IPS-NIHi7 (cell line): ENCODE data around the gene TSHZ2.
"Not testable (repeated sequence)": the region's sequence is repeated elsewhere in the genome, so short reads cannot be mapped to it uniquely, and the experiment has no call there.

Experiments used
- DNase-seq: peaks from one replicate; pipeline ENCODE4 v3.0.0; 2012; ENCODE audit warnings: mixed read lengths; ENCODE audit errors: extremely low spot score

The TSHZ2 gene

DNA sequence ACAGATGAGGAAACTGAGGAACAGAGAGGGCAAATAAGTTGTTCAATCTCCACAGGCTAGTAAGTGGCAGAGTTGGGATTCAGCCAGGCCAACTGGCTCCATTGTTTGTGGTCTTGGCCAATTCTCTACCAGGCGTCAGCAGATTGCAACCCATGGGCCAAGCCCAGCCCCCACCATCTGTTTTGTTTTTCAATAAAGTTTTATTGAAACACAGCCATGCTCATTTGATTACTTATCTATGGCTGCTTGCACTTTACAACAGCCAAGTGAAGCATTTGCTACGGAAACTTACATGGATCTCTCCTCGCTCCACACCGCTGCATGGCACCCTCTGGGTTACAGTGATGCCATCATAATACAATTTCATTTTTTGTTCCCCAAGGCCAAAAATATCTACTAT, 530.7 kb downstream of the TSHZ2 start:
- DNase-seq = no peak

DNA sequence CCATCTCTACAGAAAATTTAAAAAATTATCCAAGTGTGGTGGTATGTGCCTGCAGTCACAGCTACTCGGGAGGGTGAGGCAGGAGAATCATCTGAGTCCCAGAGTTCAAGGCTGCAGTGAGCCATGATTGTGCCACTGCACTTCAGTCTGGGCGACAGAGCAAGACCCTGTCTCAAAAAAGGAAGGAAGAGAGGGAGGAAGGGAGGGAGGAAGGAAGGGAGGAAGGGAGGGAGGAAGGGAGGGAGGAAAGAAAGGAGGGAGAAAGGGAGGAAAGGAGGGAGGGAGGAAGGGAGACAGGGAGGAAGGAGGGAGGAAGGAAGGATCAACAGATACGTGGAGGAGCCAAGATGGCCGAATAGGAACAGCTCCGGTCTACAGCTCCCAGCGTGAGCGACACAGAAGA, 531.4 kb downstream of the TSHZ2 start:
- no peak for DNase-seq

DNA sequence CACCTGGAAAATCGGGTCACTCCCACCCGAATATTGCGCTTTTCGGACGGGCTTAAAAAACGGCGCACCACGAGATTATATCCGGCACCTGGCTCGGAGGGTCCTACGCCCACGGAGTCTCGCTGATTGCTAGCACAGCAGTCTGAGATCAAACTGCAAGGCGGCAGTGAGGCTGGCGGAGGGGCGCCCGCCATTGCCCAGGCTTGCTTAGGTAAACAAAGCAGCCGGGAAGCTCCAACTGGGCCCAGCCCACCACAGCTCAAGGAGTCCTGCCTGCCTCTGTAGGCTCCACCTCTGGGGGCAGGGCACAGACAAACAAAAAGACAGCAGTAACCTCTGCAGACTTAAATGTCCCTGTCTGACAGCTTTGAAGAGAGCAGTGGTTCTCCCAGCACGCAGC, 531.9 kb downstream of the TSHZ2 start:
- not testable (repeated sequence) for DNase-seq

DNA sequence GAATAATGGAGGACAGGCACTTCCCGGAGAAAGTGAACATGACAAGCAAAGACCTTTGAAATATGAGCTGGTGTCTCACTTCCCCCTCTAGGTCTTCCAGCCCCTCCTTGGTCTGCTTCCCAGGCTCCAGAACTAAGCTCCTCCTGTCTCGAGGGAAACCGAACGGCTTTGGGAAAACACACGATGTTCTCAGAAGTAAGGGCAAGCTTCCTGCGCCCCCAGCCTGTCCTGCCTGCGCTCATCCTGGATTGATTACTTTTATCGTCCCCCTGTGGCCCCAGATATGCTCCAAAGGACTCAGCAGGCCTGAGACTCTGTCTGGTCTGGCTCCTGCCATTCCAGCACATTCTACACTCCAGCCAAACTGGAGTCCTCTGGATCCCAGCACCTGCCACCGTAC, 538.1 kb downstream of the TSHZ2 start:
- DNase-seq = no peak

DNA sequence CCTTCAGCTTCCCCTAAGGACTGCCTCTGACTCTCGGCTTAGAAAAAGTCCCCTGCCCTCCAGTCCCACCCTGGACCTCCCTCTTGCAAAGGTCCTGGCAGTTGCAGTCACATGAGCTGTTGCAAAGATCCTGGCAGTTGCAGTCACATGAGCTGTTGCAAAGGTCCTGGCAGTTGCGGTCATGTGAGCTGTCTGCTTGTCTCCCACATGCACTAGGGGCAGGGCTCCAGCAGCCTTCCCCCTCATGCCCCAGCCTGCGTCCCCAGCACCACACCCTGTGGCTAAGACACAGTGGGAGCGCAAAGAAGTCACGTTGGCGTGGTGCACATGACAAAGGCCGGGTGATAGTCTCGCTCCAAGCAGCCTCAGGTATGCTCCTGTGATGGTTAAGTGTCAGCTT, 538.5 kb downstream of the TSHZ2 start:
- DNase-seq = no peak

DNA sequence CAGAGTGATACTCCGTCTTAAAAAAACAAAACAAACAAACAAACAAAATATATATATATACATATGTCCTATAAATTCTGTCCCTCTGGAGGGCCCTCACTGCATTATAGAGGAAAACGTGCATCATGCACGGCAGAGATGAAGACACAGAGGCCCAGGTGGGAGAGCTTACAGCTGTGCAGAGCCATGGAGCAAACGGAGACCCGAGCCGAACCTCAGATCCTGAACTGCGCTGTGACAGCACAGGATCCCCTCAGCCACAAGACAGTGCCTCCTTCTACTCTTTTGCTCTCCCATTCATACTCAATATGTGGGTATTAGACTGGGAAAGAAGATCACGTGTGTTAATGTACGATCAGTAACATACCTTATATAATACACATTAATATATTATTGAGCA, 539.9 kb downstream of the TSHZ2 start:
- no peak for DNase-seq

DNA sequence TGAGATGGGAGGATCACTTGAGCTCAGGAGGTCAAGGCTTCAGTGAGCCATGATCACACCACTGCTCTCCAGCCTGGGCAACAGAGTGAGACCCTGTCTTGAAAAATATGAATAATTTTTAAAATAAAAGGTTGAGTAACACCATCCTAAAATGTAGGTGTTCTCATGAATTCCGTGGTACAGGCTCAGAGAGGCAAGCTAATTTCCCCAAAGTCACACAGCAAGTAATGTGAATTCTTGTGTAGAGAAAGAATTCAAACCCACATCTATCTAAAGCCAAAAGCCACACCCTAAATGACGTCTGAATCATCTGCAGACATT, 541.0 kb downstream of the TSHZ2 start:
- no peak for DNase-seq

DNA sequence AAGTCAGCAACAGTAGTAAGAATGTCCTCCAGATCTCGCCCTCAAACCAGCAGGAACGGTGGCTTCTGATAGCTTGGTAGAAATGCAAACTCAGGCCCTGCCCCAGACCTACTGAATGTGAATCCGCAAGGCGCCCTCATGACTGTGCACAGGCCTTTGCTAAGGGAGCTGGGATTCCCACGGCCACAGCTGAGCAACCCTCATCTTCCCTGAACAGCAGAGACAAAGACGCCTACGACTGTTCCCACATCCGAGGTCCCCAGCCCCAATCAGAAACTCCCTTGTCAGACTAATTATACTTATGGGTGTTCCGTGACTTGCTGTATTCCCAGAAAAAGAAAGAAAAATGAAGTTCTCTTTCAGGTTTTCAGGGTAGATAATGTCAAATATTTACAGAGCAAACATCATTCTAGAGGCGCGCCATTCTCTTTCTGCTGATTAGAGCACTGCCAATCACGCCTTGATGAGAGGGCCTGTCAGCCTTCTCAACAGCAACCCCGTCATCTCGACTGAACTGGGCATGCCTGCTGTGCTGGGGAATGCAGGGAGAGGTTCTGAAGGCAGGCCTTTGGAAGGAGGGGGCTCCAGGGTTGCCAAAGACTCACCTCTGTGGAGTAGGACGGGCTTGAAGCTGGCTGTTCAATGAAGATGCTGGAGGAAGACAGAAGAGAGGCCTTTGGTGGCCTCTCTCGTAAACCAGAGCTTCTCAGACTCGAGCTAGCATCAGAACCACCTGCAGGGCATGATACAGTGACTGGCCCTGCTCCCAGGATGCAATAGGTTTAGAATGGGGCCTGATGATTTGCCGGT, 541.5 kb downstream of the TSHZ2 start:
- no peak for DNase-seq

DNA sequence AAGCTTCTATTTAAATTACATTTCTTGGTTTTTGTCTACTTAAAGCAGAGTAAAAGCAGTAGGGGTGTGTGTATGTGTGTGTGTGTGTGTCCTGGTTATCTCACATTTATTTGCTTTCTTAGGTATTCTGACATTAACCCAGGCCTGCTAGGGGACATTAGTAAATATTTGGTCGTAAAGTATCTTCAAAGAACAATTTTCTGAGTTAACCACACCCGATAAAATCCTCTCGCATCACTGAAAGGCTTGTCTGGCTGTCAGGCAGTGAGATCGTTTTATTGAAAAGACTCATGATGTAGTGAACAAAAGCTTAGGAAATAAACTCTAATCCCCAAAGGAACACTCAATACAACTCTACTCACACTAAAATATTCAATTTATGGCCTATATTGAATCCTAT, 543.6 kb downstream of the TSHZ2 start:
- DNase-seq = no peak

DNA sequence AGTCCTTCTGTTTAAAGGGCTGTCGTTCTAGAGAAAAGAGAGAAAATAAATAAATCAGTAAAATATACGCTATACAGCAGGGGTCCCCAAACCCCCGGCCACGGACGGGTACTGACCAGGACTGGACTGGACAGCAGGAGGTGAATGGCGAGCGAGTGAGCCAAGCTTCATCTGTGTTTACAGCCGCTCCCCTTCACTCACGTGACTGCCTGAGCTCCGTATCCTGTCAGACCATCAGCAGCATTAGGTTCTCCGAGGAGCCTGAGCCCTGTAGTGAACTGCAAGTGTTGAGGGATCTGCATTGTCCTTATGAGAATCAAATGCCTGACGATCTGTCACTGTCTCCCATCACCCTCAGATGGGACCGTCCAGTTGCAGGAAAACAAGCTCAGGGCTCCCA, 545.0 kb downstream of the TSHZ2 start:
- DNase-seq = no peak

DNA sequence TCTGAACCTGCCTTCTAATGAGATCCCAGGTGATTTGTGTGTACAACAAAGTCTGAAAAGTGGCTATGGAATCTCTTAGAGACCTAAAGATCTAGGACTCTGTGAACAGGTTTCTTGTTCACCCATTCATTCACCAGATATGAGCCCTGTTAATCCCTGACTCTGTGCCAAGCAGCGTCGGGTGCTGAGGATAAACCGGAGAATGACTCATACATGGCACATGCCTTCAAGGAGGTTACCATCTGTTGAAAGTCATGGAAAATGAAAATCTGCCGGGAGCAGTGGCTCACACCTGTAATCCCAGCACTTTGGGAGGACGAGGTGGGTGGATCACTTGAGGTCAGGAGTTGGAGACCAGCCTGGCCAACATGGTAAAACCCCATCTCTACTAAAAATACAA, 549.3 kb downstream of the TSHZ2 start:
- not testable (repeated sequence) for DNase-seq

DNA sequence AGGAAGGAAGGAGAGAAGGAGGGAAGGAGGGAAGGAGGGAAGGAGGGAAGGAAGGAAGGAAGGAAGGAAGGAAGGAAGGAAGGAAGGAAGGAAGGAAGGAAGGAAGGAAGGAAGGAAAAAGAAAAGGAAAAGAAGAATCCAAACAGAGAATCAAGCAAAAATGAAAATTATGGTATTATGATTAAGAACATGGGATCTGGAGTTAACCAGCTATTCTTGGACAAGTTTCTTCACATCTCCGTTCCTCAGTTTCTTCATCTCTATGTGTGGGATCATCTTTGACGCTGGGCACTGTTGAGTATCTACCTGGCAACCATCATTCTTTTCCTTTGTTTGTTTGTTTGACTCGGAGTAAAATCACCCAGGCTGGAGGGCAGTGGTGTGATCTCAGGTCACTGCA, 549.9 kb downstream of the TSHZ2 start:
- DNase-seq = no peak

DNA sequence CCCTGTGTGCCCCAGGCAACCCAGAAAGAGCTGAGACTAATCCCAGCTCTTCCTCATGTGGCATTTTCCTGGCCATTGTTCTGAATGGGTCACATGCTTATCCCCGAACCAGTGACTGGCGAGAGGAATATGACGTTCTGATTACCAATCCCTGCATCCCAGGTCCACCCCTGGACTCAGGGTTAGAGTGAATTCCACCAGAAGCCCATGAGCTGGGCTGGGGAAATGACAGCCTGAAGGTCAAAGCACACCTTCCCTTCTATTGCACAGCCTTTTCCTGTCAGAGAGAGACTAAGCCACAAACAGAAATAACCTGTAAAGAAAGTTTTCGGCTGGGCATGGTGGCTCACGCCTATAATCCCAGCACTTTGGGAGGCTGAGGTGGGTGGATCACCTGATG, 550.5 kb downstream of the TSHZ2 start:
- no peak for DNase-seq

DNA sequence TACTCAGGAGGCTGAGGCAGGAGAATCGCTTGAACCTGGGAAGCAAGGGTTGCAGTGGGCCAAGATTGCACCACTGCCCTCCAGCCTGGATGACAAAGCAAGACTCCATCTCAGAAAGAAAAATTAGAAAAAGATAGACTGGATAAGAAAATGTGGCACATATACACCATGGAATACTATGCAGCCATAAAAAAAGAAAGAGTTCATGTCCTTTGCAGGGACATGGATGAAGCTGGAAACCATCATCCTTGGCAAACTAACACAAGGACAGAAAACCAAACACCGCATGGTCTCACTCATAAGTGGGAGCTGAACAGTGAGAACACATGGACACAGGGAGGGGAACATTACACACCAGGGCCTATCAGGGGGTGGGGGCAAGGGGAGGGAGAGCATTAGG, 551.5 kb downstream of the TSHZ2 start:
- DNase-seq = not testable (repeated sequence)

DNA sequence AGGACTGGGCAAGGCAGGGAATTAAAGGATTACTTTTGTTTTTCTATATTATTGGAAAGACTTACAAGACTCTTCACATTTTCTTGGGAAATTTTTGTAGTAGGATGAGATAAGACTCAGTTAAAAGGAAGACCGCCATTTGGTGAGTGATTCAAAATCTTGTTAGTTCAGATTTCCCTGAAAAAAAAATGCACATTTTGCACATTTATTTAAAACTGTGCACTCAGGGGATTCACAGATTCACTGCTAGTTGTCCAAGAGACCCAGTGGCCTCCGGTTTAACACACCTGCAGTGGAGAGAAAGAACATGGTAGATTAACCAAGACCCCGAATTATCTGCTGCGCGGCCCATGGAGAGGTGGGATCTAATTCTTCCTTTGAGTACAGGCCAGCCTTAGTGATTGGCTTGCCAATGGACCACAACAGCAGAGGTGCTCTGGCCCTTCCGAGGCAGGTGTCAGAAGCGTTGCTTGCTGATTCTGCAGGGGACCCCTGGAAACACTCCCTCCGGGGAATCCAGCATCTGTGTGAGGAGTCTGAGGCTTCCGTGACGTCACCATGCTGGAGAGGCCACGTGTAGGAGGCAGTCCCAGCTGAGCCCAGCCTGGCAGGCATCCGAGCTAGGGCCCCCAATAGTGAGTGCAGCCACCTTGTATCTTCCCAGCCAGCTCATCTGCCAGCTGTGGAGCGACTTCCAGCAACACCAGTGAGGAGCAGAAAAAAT, 552.6 kb downstream of the TSHZ2 start:
- DNase-seq = no peak

DNA sequence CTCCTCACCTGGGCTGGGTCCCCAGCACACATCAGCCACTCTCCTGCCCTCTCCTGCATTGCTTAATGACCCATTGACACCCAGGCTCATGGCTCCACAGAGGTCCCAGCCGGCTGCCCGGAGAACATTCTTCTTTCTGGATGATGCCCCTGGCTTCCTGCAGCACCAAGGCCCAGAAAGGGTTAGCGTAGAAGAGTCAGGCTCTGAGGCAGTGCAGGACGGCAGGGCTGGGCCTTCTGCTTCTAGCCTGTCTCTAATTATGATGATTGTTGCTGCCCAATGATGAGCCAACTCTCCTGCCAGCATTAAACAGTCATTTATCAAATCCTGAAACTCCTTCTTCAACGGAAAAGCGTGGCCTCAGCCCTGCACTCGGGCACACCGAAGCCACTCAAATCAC, 555.0 kb downstream of the TSHZ2 start:
- no peak for DNase-seq

DNA sequence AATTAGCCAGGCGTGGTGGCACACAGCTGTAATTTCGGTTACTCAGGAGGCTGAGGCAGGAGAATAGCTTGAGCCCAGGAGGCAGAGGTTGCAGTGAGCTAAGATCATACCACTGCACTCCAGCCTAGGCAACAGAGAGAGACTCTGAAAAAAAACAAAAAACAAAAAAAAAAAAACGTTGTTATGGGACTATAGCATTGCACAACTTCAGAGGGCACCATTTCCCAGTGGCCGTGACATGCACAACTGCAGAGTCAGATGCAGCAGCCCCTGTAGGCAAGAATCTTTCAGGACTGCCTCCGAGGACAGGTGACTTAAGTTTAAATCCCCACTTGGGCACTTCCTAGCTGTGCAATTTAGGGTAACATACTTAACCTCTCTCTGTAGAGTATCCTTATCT, 557.5 kb downstream of the TSHZ2 start:
- DNase-seq = no peak

DNA sequence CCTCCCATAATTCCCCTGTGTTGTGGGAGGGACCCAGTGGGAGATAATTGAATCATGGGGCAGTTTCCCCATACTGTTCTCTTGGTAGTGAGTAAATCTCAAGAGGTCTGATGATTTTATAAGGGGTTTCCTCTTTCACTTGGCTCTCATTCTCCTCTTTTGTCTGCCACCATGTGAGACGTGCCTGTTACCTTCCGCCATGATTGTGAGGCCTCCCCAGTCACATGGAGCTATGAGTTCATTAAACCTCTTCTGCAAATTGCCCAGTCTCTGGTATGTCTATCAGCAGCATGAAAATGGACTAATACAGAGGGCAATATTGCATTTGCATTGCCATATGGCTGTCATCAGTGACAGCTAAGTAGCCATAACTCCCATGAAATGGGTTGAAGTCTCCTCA, 558.3 kb downstream of the TSHZ2 start:
- DNase-seq = no peak

DNA sequence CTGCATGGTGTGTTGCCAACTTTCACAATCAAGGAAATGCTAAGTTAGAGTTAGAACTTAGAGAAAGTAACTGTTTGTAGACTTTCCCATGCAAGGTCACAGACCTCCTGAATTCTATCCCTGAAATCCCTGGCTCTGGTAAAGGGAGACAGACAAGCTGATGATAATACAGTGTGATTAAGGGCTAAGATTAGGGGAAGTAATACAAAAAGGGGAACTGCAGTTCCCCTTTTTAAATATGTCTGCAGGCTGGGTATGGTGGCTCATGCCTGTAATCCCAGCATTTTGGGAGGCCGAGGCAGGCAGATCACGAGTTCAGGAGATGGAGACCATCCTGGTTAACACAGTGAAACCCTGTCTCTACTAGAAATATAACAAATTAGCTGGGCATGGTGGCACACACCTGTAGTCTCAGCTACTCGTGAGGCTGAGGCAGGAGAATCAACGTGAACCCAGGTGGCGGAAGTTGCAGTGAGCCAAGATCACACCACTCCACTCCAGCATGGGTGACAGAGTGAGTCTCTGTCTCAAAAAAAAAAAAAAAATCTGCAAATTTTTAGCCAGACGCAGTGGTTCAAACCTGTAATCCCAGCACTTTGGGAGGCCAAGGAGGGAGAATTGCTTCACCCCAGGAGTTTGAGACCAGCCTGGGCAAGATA, 560.6 kb downstream of the TSHZ2 start:
- not testable (repeated sequence) for DNase-seq

DNA sequence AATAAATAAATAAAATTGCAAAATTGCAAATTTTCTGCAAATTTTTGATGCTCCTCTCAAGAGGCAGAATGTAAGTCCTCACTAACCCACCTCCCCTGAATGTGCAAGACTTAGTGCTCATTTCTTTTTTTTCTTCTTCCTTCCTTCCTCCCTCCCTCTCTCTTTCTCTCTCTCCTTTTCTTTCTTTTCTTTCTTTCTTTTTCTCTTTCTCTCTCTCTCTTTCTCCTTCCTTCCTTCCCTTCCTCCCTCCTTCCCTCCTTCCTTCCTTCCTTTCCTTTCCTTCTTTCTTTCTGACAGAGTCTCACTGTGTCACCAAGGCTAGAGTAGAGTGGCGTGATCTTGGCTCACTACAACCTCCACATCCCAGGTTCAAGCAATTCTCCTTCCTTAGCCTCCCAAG, 561.3 kb downstream of the TSHZ2 start:
- no peak for DNase-seq

DNA sequence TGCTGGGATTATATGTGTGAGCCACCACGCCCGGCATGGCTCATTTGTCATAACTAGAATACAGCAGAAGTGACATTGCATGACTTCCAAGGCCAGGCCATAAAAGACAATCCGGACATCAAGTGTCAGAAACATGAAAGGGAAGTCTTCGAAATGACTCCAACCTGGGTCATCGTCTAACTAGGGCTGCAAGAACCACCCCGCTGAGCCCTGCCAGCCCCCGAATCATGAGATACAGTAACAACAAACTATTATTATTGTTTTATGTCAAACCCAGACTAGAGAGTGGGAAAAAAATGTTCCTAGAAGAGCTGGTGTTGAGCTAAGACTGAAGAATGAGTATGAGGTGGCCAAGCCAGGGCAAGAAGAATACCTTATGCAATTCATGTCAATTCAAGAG, 561.9 kb downstream of the TSHZ2 start:
- DNase-seq = no peak

DNA sequence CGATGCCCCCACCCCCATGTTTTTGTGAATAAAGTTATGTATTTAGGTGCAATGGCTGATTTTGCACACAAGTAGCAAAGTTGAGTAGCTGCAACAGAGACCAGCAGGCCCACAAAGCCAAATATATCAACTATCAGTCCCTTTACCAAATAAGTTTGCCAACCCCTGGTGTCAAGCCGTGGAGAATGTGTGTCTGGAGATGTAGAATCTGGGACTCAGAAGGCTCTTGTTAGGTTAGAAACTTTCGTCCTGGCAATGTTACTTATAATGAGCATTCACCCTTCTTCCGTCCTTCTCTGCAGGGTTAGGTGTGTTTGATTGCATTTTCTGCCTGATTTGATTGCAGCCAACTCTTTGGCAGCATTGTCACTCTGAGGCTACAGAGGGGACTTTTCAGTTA, 563.7 kb downstream of the TSHZ2 start:
- no peak for DNase-seq

DNA sequence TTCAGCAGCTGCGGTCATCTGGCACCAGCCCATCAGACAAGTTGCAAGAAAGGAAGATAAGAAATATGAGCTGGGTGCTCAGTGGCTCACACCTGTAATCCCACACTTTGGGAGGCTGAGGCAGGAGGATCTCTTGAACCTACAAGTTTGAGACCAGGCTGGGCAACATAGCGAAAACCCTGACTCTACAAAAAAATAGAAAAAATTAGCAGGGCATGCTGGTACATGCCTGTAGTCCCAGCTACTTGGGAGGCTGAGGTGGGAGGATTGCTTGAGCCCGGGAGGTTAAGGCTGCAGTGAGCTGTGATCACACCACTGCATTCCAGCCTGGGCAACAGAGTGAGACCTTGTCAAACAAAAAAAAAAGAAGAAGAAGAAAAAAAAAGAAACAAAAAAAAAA, 564.2 kb downstream of the TSHZ2 start:
- not testable (repeated sequence) for DNase-seq
